ENCODE results near the gene COL11A2. TPM values are rescaled to one million over a fixed set of nuclear protein-coding genes. Genes with fewer than 3 reads are reported as not detected.

The COL11A2 gene
- total RNA-seq = 0.07 TPM in 1 of 2 replicates, not detected in the other

DNA sequence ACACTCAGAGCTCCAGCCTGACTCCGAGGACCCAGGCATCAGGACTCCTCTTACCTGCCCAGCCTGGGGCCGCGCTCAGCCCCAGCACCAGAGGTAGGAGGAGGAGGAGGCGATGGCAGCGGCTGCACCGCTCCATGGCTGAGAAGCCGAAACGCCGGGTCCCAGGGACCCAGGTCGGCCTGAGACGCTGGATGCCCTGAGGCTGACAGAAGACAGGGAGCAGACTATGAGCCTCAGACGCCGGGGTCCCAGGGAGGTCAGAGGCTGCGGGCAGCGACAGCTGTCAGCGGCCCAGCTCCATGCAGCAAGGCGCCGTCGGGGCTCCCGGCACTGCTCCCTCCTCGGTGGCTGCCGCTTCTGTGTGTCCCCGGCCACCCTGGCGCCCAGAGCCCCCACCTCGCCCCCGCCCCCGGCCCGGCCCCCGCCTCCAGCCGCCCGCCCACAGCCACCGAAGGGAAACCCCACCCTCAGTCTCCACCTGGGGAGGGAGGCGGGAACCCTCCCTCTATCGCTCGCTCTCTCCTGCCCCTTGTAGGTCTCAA is at the start of gene COL11A2:
COL11A2 (minus strand) TSS at position 363 of the 542 bp plus-strand sequence; CDS start at position 136, 227 bp downstream.

DNA sequence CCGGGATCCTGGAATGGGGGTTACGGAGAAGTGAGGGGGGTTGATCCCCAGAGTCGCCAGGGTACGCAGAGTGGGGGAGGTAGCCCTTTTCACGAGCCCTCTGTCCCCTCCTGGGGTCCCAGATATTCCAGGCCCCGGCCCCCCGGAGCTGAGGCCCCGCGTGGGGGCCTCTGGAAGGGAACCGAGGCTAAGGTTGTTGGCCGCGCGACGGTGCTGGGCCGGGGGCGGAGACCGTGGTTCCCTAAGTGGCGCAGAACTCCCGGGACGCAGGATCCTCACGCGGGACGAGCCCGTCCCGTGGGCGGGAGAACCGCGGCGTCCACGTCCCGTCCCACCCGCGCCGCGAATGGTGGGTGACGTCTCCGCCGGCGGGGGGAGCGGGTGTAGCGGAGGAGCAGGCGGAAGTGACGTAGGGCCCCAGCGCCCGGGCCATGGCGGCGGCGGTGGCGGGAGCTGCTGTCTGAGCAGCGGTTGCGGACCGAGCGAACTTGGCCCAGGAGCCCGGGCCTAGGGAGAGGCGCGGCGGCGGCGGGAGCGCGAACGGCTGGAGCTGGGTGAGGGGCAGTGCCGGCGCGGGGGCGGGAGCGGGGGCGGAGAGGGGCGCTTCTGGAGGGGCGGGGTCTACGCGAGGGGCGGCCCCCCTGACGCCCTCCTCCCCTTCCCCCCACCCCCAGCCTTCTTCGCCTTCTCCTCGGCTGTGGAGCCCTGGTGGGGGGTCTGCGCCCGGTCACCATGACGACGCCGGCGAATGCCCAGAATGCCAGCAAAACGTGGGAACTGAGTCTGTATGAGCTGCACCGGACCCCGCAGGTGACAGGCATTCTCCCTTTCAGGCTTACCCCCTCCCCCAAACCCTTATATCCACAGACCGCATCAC is 16.1 kb upstream of the COL11A2 start, which contains the start of gene RING1:
RING1 (plus strand) TSS at position 410 of the 877 bp plus-strand sequence; CDS start at position 733, 323 bp downstream.

DNA sequence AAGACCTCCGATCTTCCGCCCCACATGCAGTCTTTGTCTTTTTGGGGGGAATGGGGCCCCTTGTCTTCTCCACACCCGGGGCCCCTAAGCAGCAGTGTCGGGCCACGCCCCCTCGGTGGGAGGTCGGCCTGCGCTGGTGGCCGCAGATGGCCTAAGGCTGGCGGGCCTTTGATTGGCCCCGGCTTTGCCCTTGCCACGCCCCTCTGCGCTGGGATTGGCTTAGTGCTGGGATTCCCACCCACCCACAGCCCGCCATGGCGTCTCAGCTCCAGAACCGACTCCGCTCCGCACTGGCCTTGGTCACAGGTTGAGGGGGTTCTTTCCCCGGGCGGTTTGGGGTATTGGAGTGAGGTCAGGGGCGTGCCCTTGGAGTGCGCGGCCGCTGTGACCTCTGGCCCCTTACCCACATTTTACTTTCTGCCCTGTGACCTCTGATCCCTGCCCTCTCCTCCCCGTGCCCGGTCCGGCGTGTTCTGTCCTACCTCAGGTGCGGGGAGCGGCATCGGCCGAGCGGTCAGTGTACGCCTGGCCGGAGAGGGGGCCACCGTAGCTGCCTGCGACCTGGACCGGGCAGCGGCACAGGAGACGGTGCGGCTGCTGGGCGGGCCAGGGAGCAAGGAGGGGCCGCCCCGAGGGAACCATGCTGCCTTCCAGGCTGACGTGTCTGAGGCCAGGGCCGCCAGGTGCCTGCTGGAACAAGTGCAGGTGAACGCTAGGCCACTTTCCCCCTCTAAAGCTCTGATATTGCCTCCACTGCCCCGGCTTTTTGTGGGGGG is 12.3 kb upstream of the COL11A2 start, which contains the start of gene HSD17B8:
HSD17B8 (plus strand) TSS at position 241 of the 776 bp plus-strand sequence; CDS start at position 255, 14 bp downstream.

DNA sequence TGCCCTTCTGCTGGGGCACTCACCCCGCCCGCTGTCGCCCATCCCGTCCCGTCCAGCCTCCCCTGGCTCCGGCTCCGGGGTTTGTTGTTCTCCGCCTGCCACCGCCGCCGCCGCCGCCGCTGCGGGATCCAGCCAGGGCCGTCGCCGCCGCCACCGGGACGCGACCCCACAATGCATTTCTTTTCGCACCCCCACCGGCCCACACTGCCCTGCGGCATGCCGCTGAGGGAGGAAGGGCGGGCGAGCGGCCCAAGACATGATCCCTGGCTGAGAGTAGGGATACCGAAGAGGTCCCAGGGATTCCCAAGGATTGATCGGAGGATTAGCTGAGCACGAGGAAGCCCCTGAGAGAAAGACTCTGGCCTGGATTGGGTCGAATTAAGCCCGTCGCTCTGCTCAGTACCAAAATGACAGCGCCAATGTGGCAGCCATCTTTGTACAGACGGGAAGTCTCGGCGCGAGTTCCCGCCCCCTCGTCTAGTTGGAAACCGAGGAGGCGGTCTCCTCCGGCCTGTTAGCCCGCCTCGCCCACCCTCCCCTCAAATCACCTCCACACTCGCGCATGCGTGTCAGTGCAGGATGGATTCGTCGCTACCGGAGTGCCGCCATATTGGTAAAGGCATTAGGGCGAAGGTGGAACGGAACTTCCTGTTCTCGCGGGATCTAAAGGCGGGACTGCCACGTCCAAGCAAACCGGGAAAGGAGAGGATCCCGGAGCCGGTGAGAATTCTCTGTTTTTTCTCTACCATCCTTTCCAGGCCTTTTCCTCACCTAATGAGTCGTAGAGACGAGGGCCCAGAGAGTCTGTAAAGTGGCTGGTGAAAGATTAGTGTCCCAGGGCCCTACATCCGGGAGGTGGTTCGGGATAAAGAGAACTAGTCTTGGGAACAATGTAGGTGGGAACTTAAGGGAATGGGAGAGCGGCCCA is 8.2 kb upstream of the COL11A2 start, which contains the start of the genes RXRB and SLC39A7:
RXRB (minus strand) TSS at position 447 of the 928 bp plus-strand sequence; CDS start at position 258, 189 bp downstream.
SLC39A7 (plus strand) TSS at position 649 of the 928 bp plus-strand sequence. CDS start 379 bp downstream, outside the sequence.

Other genes with a start within 250 kb of the COL11A2 start
- 0.28 and 1.6 TPM in 2 replicates for gene HLA-DMA, start 239.4 kb downstream of the COL11A2 start, total RNA-seq
- gene BRD2, start 223.9 kb downstream of the COL11A2 start, total RNA-seq = 103 and 130 TPM in 2 replicates
- gene HLA-DOA, start 182.9 kb downstream of the COL11A2 start, total RNA-seq = 0.07 TPM in 1 of 2 replicates, not detected in the other
- gene HLA-DPA1, start 118.8 kb downstream of the COL11A2 start, total RNA-seq = not detected in 2 replicates
- gene HLA-DPB1, start 116.5 kb downstream of the COL11A2 start, total RNA-seq = 0.93 TPM in 1 of 2 replicates, not detected in the other
- gene RXRB, start 8.2 kb upstream of the COL11A2 start, total RNA-seq = 14.9 and 17.1 TPM in 2 replicates
- 84.8 and 88.7 TPM in 2 replicates for gene SLC39A7, start 8.4 kb upstream of the COL11A2 start, total RNA-seq
- 28.8 and 35.9 TPM in 2 replicates for gene HSD17B8, start 12.2 kb upstream of the COL11A2 start, total RNA-seq
- 14.3 and 16.4 TPM in 2 replicates for gene RING1, start 16.0 kb upstream of the COL11A2 start, total RNA-seq
- 20.4 and 33.0 TPM in 2 replicates for gene VPS52, start 79.4 kb upstream of the COL11A2 start, total RNA-seq
- gene RPS18, start 79.6 kb upstream of the COL11A2 start, total RNA-seq = 3,725 and 4,247 TPM in 2 replicates
- 8.2 and 8.7 TPM in 2 replicates for gene B3GALT4, start 84.7 kb upstream of the COL11A2 start, total RNA-seq
- gene WDR46, start 96.8 kb upstream of the COL11A2 start, total RNA-seq = 58.8 and 63.2 TPM in 2 replicates
- 65.0 and 99.5 TPM in 2 replicates for gene PFDN6, start 97.1 kb upstream of the COL11A2 start, total RNA-seq
- 50.0 and 58.6 TPM in 2 replicates for gene RGL2, start 106.5 kb upstream of the COL11A2 start, total RNA-seq
- 73.3 and 78.8 TPM in 2 replicates for gene TAPBP, start 121.6 kb upstream of the COL11A2 start, total RNA-seq
- gene ZBTB22, start 125.3 kb upstream of the COL11A2 start, total RNA-seq = 11.3 and 15.0 TPM in 2 replicates
- 38.4 and 41.6 TPM in 2 replicates for gene DAXX, start 130.5 kb upstream of the COL11A2 start, total RNA-seq
- gene KIFC1, start 199.4 kb upstream of the COL11A2 start, total RNA-seq = 31.2 and 38.2 TPM in 2 replicates
- 12.5 and 17.6 TPM in 2 replicates for gene PHF1, start 218.5 kb upstream of the COL11A2 start, total RNA-seq
- 155 and 228 TPM in 2 replicates for gene CUTA, start 225.6 kb upstream of the COL11A2 start, total RNA-seq
- 2.1 and 3.5 TPM in 2 replicates for gene SYNGAP1, start 227.6 kb upstream of the COL11A2 start, total RNA-seq

Data from airway epithelial cell (primary cell).